Lower leg skin (tissue), 4 donors: ENCODE results near the gene SPC24. TPM values are rescaled to one million over a fixed set of nuclear protein-coding genes. Genes with fewer than 3 reads are reported as not detected.
A peak's percentile ranks its signal among the peaks of the same experiment; 100 is the strongest.
"Not testable (repeated sequence)": the region's sequence is repeated elsewhere in the genome, so short reads cannot be mapped to it uniquely, and the experiment has no call there.

Source experiments
- DNase-seq, 2 donors: peaks; one replicate each; pipeline ENCODE4 v3.0.0-alpha.2; 2019; ENCODE audit warnings: low spot score in 2 of 2
- H3K4me3 ChIP-seq: fragments of 200-600 bp; sonication (generic); 2 replicates; pipeline ENCODE4 v1.5.1; 2017; ENCODE audit warnings: mild to moderate bottlenecking, low read depth; ENCODE audit not compliant: poor library complexity, severe bottlenecking
- CTCF ChIP-seq, 3 donors: fragments of 450-650 bp; IDR thresholded peaks; one replicate each; pipeline ENCODE4 v1.5.1; 2016; ENCODE audit warnings: antibody characterized with exemption in 3 of 3, mild to moderate bottlenecking in 3 of 3, moderate library complexity in 2 of 3
- POLR2A ChIP-seq, 2 donors: fragments of 450-650 bp; IDR thresholded peaks; one replicate each; pipeline ENCODE4 v1.6.1; 2016 to 2017; ENCODE audit warnings: antibody characterized with exemption in 2 of 2, mild to moderate bottlenecking in 1 of 2, moderate library complexity in 1 of 2
- WGBS, 2 donors: methylation state at CpG; one replicate each; pipeline ENCODE4 v1.1.5; 2018; 5-methylcytosine and 5-hydroxymethylcytosine counted together
- intact Hi-C: fragments of 100-400 bp; cut with DNase I; formaldehyde crosslinking; loops from one replicate; pipeline ENCODE4 v1.15.0; 2023; ENCODE audit warnings: low total_unique reads
- total RNA-seq, 4 donors: library from RNA; depleted of rRNA; stranded (reverse); fragments of >200 nt; gene quantifications; one replicate each; pipeline ENCODE4 v1.1.0, GENCODE V29; 2016

SPC24 gene
- total RNA-seq, 4 donors from 2014 or later = 0.17 to 8.5 (median 0.82) TPM

- WGBS, 2 donors = 77 to 80% methylated on average over 14 of the region's 14 CpGs
- intact Hi-C loops = no loop called here
- no peak overlapping the region for H3K4me3 ChIP-seq
- TF ChIP-seq CTCF (IDR thresholded peaks at IDR 0.05) = no peak
- TF ChIP-seq POLR2A (IDR thresholded peaks at IDR 0.05) = no peak
- no peak for DNase-seq
Measured at GRCh38 chr19:11136400-11137101, 19.0 kb downstream of the SPC24 start.

GRCh38 chr19:11131471-11131870 is 24.1 kb downstream of the SPC24 start:
- no peak for TF ChIP-seq CTCF (IDR thresholded peaks at IDR 0.05)
- no peak for TF ChIP-seq POLR2A (IDR thresholded peaks at IDR 0.05)
- WGBS, 2 donors = 78 to 84% methylated on average over 7 of the region's 7 CpGs
- no peak for DNase-seq

GRCh38 chr19:11130824-11131455 is 24.6 kb downstream of the SPC24 start:
- 49 to 52% methylated on average over 19 of the region's 19 CpGs for WGBS, 2 donors
- intact Hi-C loops = no loop called here
- peak; percentile 75 to 96 for DNase-seq
- peak in 1 of 3 donors; percentile 86 for TF ChIP-seq CTCF (IDR thresholded peaks at IDR 0.05)
- TF ChIP-seq POLR2A (IDR thresholded peaks at IDR 0.05) = no peak
- no peak overlapping the region for H3K4me3 ChIP-seq

More at GRCh38 chr19:11131471-11131870, 24.1 kb downstream of the SPC24 start:
- intact Hi-C loops = no loop called here
- H3K4me3 ChIP-seq = no peak overlapping the region

GRCh38 chr19:11127905-11128304 is 27.7 kb downstream of the SPC24 start:
- no peak for DNase-seq
- no peak for TF ChIP-seq CTCF (IDR thresholded peaks at IDR 0.05)
- TF ChIP-seq POLR2A (IDR thresholded peaks at IDR 0.05) = no peak
- intact Hi-C loops = loop anchor here (5.0 to 10.0 kb wide), 2 partner anchors 77 to 91 kb away; no protein-coding TSS in a partner anchor
- no peak overlapping the region for H3K4me3 ChIP-seq
- WGBS, 2 donors = 87 to 89% methylated on average over 15 of the region's 15 CpGs

- DNase-seq = peak; percentile 73 to 96
- H3K4me3 ChIP-seq = no peak overlapping the region
- TF ChIP-seq POLR2A (IDR thresholded peaks at IDR 0.05) (no peak), CTCF (IDR thresholded peaks at IDR 0.05) (peak in 1 of 3 donors; percentile 46)
- 60% methylated on average over 11 of the region's 11 CpGs for WGBS, 2 donors
- intact Hi-C loops = loop anchor here (5.0 to 10.0 kb wide), 2 partner anchors 79 to 89 kb away; no protein-coding TSS in a partner anchor
Measured at GRCh38 chr19:11125994-11126685, 29.4 kb downstream of the SPC24 start.

GRCh38 chr19:11124157-11124556 is 31.4 kb downstream of the SPC24 start:
- 94 to 99% methylated on average over 4 of the region's 4 CpGs for WGBS, 2 donors
- intact Hi-C loops = loop anchor here (10.0 kb wide), 1 partner anchor 81 kb away; no protein-coding TSS in a partner anchor
- H3K4me3 ChIP-seq, DNase-seq: not testable (repeated sequence)
